Measurements from ENCODE around the gene PGS1. TPM values are rescaled to one million over a fixed set of nuclear protein-coding genes. Genes with fewer than 3 reads are reported as not detected.

Gene PGS1, protein sequence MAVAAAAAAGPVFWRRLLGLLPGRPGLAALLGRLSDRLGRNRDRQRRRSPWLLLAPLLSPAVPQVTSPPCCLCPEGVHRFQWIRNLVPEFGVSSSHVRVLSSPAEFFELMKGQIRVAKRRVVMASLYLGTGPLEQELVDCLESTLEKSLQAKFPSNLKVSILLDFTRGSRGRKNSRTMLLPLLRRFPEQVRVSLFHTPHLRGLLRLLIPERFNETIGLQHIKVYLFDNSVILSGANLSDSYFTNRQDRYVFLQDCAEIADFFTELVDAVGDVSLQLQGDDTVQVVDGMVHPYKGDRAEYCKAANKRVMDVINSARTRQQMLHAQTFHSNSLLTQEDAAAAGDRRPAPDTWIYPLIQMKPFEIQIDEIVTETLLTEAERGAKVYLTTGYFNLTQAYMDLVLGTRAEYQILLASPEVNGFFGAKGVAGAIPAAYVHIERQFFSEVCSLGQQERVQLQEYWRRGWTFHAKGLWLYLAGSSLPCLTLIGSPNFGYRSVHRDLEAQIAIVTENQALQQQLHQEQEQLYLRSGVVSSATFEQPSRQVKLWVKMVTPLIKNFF
- total RNA-seq = 47.3 TPM

DNA sequence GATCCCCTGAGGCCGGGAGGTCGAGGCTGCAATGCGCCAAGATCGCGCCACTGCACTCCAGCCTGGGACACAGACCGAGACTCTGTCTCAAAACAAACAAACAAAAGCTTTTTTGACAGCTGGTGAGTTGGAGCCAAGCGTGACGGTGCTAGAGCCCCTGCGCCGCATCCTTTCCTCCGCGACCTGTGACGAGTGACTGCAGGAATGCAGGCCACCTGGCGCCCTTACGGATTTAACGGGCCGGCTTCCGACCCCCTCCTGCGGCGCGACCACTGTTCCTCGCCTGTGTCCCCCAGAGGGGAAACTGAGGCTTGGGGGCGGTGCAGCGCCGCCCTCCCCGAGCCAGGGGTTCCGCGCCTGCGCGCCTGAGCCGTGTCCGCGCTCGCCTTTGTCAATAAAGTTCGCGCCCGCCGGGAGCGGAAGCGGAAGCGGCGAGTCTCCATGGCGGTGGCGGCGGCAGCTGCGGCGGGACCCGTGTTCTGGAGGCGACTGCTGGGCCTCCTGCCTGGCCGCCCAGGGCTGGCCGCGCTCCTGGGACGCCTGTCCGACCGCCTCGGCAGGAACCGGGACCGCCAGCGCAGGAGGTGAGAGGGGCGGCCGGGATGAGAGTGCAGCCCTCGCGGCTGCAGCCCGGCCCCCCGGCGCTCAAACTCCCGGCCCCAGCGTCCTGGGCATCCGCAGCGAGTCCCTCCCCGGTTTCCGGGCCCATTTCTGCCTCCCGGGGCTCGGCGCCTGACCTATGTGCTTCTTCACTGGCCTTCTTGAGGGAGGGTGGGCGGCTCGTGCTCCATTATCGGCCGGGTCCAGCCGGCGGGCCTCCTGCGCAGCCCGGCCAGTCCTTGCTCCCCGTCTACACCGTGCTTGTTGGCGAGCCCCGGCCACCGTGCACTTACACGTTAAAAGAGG lies at the start of gene PGS1:
TSS of gene PGS1 (plus strand) at position 425 of the 906 bp plus-strand sequence. CDS start at position 442, 17 bp downstream.

DNA sequence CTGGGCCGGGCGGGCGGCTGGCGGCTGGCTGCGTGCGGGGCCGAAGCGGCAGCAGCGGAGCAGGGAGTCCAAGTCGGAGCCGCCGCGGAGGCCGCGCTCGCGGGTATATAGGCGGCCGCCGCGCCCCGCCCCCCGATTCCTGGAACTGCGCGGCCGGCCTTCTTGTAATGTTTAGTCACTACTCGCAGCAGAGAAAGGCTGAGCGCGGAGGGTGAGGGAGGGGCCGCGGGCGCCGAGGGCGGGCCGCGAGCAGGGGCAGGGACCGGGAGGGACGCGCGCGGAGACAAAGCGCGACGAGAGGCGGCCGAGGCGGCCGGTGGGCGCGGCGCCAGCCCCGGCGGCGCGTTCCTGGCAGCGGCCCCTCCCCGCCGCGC lies 18.5 kb upstream of the PGS1 start, which contains the start of gene SOCS3:
TSS of gene SOCS3 (minus strand) at position 81 of the 374 bp plus-strand sequence. CDS start 982 bp downstream, outside the sequence.

Small RNAs within 50 kb of the gene (small RNA-seq; reads per million reads assigned to genes)
- not detected for gene RF00415 (ENCODE audit: low replicate concordance)
- not detected for gene RN7SL236P (ENCODE audit: low replicate concordance)

Other genes starting within 250 kb of the PGS1 start
- 34.9 TPM for gene TMC6, start 249.9 kb upstream of the PGS1 start, total RNA-seq
- gene TMC8, start 247.9 kb upstream of the PGS1 start, total RNA-seq = 8.7 TPM
- 4.2 TPM for gene C17orf99, start 232.3 kb upstream of the PGS1 start, total RNA-seq
- 53.0 TPM for gene SYNGR2, start 210.1 kb upstream of the PGS1 start, total RNA-seq
- 23.9 TPM for gene TK1, start 191.6 kb upstream of the PGS1 start, total RNA-seq
- gene AFMID, start 191.3 kb upstream of the PGS1 start, total RNA-seq = 43.0 TPM
- gene BIRC5, start 164.4 kb upstream of the PGS1 start, total RNA-seq = 18.5 TPM
- gene TMEM235, start 147.0 kb upstream of the PGS1 start, total RNA-seq = not detected
- gene SOCS3, start 18.6 kb upstream of the PGS1 start, total RNA-seq = 39.2 TPM
- gene DNAH17, start 198.7 kb downstream of the PGS1 start, total RNA-seq = 0.41 TPM